ENCODE data around the gene DOK5. TPM values are rescaled to one million over a fixed set of nuclear protein-coding genes. Genes with fewer than 3 reads are reported as not detected.

The DOK5 gene
- total RNA-seq, 2 experiments from 2014 or later = not detected

DNA sequence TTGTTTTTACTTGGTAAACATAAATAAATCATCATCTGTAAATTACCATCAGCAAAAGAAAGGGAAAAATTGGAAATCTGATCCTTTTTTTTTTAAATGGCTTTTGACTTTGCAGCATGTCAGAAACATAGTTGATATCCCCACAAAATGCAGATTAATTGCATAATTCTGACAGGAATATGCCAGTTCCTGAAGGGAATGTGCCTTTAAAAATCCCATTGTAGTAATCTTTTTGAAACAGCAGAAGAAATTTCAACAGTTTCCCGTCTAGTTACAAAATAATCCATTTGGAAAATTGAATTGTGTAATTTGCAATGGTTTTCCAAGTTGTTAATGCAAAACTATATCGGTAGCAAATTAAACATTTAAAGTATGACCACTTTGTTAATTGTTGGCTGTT, 95.2 kb downstream of the DOK5 start:
- Mint-ChIP-seq H3K4me1 (ENCODE audit: low read depth) (no peaks in the 10 kb centered on the region), H3K4me3 (no peak overlapping the region), H3K27ac (no peak overlapping the region), H3K27me3 (peaks cover 15% of the 10 kb centered on the region), H3K36me3 (ENCODE audit: low read depth) (no peaks in the 10 kb centered on the region), H3K9me3 (no peaks in the 10 kb centered on the region)
- ATAC-seq (ENCODE audit: poor library complexity) (no peak), DNase-seq (no peak)
- intact Hi-C loops (cut with DNase I, micrococcal nuclease) = no loop called here
- ChIA-PET POLR2A (no interaction called here), CTCF (no interaction called here)
- H3K27me3 ChIP-seq (ENCODE audit: control insufficient read depth in 1 of 2, insufficient read depth in 2 of 2, low read length in 2 of 2) = no peaks in the 10 kb centered on the region
- H3K4me3 ChIP-seq (ENCODE audit: low read length) = no peak overlapping the region
- H3K27ac ChIP-seq (ENCODE audit: low read depth in 1 of 2, low read length in 2 of 2) = no peak overlapping the region
- no peaks in the 10 kb centered on the region for H3K4me1 ChIP-seq (ENCODE audit: insufficient read depth, low read length)
- TF ChIP-seq, protein P1, sequence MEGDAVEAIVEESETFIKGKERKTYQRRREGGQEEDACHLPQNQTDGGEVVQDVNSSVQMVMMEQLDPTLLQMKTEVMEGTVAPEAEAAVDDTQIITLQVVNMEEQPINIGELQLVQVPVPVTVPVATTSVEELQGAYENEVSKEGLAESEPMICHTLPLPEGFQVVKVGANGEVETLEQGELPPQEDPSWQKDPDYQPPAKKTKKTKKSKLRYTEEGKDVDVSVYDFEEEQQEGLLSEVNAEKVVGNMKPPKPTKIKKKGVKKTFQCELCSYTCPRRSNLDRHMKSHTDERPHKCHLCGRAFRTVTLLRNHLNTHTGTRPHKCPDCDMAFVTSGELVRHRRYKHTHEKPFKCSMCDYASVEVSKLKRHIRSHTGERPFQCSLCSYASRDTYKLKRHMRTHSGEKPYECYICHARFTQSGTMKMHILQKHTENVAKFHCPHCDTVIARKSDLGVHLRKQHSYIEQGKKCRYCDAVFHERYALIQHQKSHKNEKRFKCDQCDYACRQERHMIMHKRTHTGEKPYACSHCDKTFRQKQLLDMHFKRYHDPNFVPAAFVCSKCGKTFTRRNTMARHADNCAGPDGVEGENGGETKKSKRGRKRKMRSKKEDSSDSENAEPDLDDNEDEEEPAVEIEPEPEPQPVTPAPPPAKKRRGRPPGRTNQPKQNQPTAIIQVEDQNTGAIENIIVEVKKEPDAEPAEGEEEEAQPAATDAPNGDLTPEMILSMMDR (IDR thresholded peaks at IDR 0.05) = no peak
- H3K36me3 ChIP-seq (ENCODE audit: insufficient read depth, low read length) = no peaks in the 10 kb centered on the region
- peaks cover 0 to 4% of the 10 kb centered on the region in 2 experiments for H3K9me3 ChIP-seq (ENCODE audit: control insufficient read depth in 1 of 2, insufficient read depth in 1 of 2, low read length in 2 of 2)

DNA sequence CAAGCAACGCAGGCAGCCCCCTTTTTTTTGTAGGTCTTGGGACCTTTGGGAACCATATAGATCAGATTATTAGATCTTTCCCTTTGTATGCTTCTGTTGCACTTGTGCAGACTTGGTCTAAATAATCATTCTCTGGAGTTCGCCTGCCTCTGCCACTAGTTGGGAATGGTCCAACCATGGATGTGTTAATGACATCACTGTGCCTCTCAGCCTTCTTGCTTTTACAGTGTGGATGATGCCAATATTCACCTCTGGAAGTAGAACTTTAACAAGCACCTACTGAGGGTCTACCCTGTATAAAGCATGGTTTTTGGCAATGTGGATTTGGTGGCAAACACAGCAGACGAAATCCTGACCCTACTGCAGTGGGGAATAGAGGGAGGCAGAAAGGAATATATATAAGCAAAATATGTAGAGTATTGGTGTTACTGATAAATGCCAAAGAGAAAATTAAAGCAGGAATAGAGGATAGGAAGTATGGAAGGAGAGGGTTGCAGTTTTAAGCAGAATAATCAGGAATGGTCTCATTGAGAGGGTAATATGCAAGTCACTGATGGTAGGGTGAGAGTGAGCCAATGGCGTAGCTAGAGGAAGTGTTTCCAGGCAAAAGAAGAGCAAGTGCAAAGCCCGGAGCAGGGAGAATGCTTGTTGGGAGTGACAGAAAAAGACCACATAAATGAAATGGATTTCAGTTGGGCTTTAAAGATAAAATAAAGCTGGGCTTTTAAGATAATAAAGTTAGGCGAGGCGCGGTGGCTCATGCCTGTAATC, 97.5 kb downstream of the DOK5 start:
- Histone ChIP-seq H3K9me3 (ENCODE audit: control insufficient read depth in 1 of 2, insufficient read depth in 1 of 2, low read length in 2 of 2) (peaks cover 0 to 4% of the 10 kb centered on the region in 2 experiments), H3K36me3 (ENCODE audit: insufficient read depth, low read length) (no peaks in the 10 kb centered on the region), H3K27me3 (ENCODE audit: control insufficient read depth in 1 of 2, insufficient read depth in 2 of 2, low read length in 2 of 2) (no peaks in the 10 kb centered on the region), H3K4me3 (ENCODE audit: low read length) (no peak overlapping the region), H3K27ac (ENCODE audit: low read depth in 1 of 2, low read length in 2 of 2) (no peak overlapping the region), H3K4me1 (ENCODE audit: insufficient read depth, low read length) (no peaks in the 10 kb centered on the region)
- no peak overlapping the region for H3K27ac Mint-ChIP-seq
- ChIA-PET POLR2A (no interaction called here), CTCF (no interaction called here)
- H3K9me3 Mint-ChIP-seq = no peaks in the 10 kb centered on the region
- ATAC-seq (ENCODE audit: poor library complexity) (no peak), DNase-seq (no peak)
- no peaks in the 10 kb centered on the region for H3K4me1 Mint-ChIP-seq (ENCODE audit: low read depth)
- peaks cover 11% of the 10 kb centered on the region for H3K27me3 Mint-ChIP-seq
- no peak overlapping the region for H3K4me3 Mint-ChIP-seq
- TF ChIP-seq, protein P1 (IDR thresholded peaks at IDR 0.05) = no peak
- intact Hi-C loops (cut with DNase I, micrococcal nuclease) = no loop called here
- no peaks in the 10 kb centered on the region for H3K36me3 Mint-ChIP-seq (ENCODE audit: low read depth)

DNA sequence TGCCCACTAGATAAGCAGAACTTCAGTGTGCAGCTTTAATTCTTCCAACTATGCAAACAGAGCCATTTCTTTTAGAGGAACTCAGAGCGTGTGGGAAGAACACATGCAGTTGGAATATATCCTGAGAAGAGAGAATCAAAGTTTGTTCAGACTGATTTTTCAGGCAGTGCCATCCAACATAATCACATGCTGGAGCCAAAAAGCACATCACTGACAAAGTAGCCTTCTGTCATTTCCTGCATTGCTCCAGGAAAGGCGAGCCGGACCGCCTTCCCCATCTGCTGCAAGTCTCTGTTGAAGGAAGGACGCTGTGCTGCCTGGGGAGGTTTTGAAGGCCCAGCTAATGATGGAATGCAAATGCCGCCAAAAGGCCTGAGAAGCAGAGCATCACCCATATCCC, 98.4 kb downstream of the DOK5 start:
- DNase-seq (no peak), ATAC-seq (ENCODE audit: poor library complexity) (no peak)
- no peaks in the 10 kb centered on the region for H3K4me1 ChIP-seq (ENCODE audit: insufficient read depth, low read length)
- ChIA-PET POLR2A (no interaction called here), CTCF (no interaction called here)
- no peaks in the 10 kb centered on the region for H3K4me1 Mint-ChIP-seq (ENCODE audit: low read depth)
- no peaks in the 10 kb centered on the region for H3K27me3 ChIP-seq (ENCODE audit: control insufficient read depth in 1 of 2, insufficient read depth in 2 of 2, low read length in 2 of 2)
- H3K9me3 Mint-ChIP-seq = no peaks in the 10 kb centered on the region
- H3K9me3 ChIP-seq (ENCODE audit: control insufficient read depth in 1 of 2, insufficient read depth in 1 of 2, low read length in 2 of 2) = peaks cover 0 to 4% of the 10 kb centered on the region in 2 experiments
- no peak overlapping the region for H3K27ac ChIP-seq (ENCODE audit: low read depth in 1 of 2, low read length in 2 of 2)
- no peaks in the 10 kb centered on the region for H3K36me3 Mint-ChIP-seq (ENCODE audit: low read depth)
- intact Hi-C loops (cut with DNase I, micrococcal nuclease) = no loop called here
- H3K4me3 Mint-ChIP-seq = no peak overlapping the region
- no peak overlapping the region for H3K4me3 ChIP-seq (ENCODE audit: low read length)
- TF ChIP-seq, protein P1 (IDR thresholded peaks at IDR 0.05) = no peak
- peaks cover 11% of the 10 kb centered on the region for H3K27me3 Mint-ChIP-seq
- H3K27ac Mint-ChIP-seq = no peak overlapping the region
- no peaks in the 10 kb centered on the region for H3K36me3 ChIP-seq (ENCODE audit: insufficient read depth, low read length)
